ENCODE results near the gene SDK2.
"Not testable (repeated sequence)": the region's sequence is repeated elsewhere in the genome, so short reads cannot be mapped to it uniquely, and the experiment has no call there.

SDK2 gene

GRCh38 chr17:73335591-73336407, 308.4 kb downstream of the SDK2 start:
- no peak overlapping the region for H4K91ac ChIP-seq (ENCODE audit: low read depth, low read length, poor library complexity)
- H3K14ac ChIP-seq (ENCODE audit: low read length): peak overlapping the region; percentile 67
- no peak overlapping the region for H3K4me3 ChIP-seq (ENCODE audit: low read length in 2 of 2)
- H3K27ac ChIP-seq (replicated peaks; ENCODE audit: low read length): no peak overlapping the region
- no peak overlapping the region for H2BK120ac ChIP-seq (ENCODE audit: low read depth, low read length)
- no peak overlapping the region for H2AFZ ChIP-seq (ENCODE audit: low read length)
- H3K79me1 ChIP-seq (ENCODE audit: low read depth, low read length): peaks cover 3% of the 10 kb centered on the region
- peaks cover 8 to 12% of the 10 kb centered on the region in 2 donors for H3K36me3 ChIP-seq (replicated peaks in 1 of 2; ENCODE audit: control insufficient read depth in 2 of 2, insufficient read depth in 2 of 2, low read length in 2 of 2)
- no peaks in the 10 kb centered on the region for H3K9me3 ChIP-seq (replicated peaks in 1 of 2; ENCODE audit: control insufficient read depth in 2 of 2, insufficient read depth in 1 of 2, low read depth in 1 of 2, low read length in 2 of 2)
- H3K4me1 ChIP-seq (ENCODE audit: control insufficient read depth in 2 of 2, insufficient read depth in 1 of 2, low read depth in 1 of 2, low read length in 2 of 2): peaks cover 4 to 18% of the 10 kb centered on the region in 2 donors
- H3K4ac ChIP-seq (ENCODE audit: low read length): no peak overlapping the region
- WGBS, 2 donors (ENCODE audit: extremely low coverage in 2 of 2, insufficient read length in 2 of 2, insufficient replicate concordance in 1 of 2): no CpG with 5 or more reads among the region's 12 CpGs
- no peak for DNase-seq (ENCODE audit: low spot score)
- no peak overlapping the region for H4K8ac ChIP-seq (ENCODE audit: low read depth, low read length)
- H2AK5ac ChIP-seq (ENCODE audit: low read depth, low read length): peak overlapping the region; percentile 68
- H2BK5ac ChIP-seq (ENCODE audit: low read length): no peak overlapping the region
- H3K23ac ChIP-seq (ENCODE audit: low read depth, low read length, poor library complexity): no peak overlapping the region
- H2BK12ac ChIP-seq (ENCODE audit: low read length): no peak overlapping the region
- H3K18ac ChIP-seq (ENCODE audit: low read length): peak overlapping the region; percentile 42
- no peak overlapping the region for H2BK15ac ChIP-seq (ENCODE audit: low read length)
- H3K9ac ChIP-seq (ENCODE audit: low read depth, low read length, poor library complexity): peak overlapping the region; percentile 34
- no peaks in the 10 kb centered on the region for H3K27me3 ChIP-seq (ENCODE audit: control insufficient read depth in 3 of 3, insufficient read depth in 3 of 3, low read depth in 1 of 3, low read length in 3 of 3)
- no peak overlapping the region for H3K4me2 ChIP-seq (ENCODE audit: insufficient read depth, low read length, poor library complexity, severe bottlenecking)

GRCh38 chr17:73334771-73335513, 309.3 kb downstream of the SDK2 start:
- peaks cover 4 to 16% of the 10 kb centered on the region in 2 donors for H3K4me1 ChIP-seq (ENCODE audit: control insufficient read depth in 2 of 2, insufficient read depth in 1 of 2, low read depth in 1 of 2, low read length in 2 of 2)
- H3K27ac ChIP-seq (replicated peaks; ENCODE audit: low read length): no peak overlapping the region
- peaks cover 3% of the 10 kb centered on the region for H3K79me1 ChIP-seq (ENCODE audit: low read depth, low read length)
- H2BK120ac ChIP-seq (ENCODE audit: low read depth, low read length): peak overlapping the region; percentile 28
- H3K9ac ChIP-seq (ENCODE audit: low read depth, low read length, poor library complexity): peak overlapping the region; percentile 21
- peak overlapping the region; percentile 55 for H3K23ac ChIP-seq (ENCODE audit: low read depth, low read length, poor library complexity)
- H4K91ac ChIP-seq (ENCODE audit: low read depth, low read length, poor library complexity): no peak overlapping the region
- peaks cover 8 to 12% of the 10 kb centered on the region in 2 donors for H3K36me3 ChIP-seq (replicated peaks in 1 of 2; ENCODE audit: control insufficient read depth in 2 of 2, insufficient read depth in 2 of 2, low read length in 2 of 2)
- H3K4me2 ChIP-seq (ENCODE audit: insufficient read depth, low read length, poor library complexity, severe bottlenecking): no peak overlapping the region
- peak overlapping the region; percentile 59 for H3K18ac ChIP-seq (ENCODE audit: low read length)
- no peak overlapping the region for H3K14ac ChIP-seq (ENCODE audit: low read length)
- H2BK5ac ChIP-seq (ENCODE audit: low read length): peak overlapping the region; percentile 60
- no CpG with 5 or more reads among the region's 12 CpGs for WGBS, 2 donors (ENCODE audit: extremely low coverage in 2 of 2, insufficient read length in 2 of 2, insufficient replicate concordance in 1 of 2)
- H3K4ac ChIP-seq (ENCODE audit: low read length): peak overlapping the region; percentile 76
- no peaks in the 10 kb centered on the region for H3K9me3 ChIP-seq (replicated peaks in 1 of 2; ENCODE audit: control insufficient read depth in 2 of 2, insufficient read depth in 1 of 2, low read depth in 1 of 2, low read length in 2 of 2)
- no peak overlapping the region for H2BK12ac ChIP-seq (ENCODE audit: low read length)
- peak overlapping the region in 1 of 2 donors; percentile 48 for H3K4me3 ChIP-seq (ENCODE audit: low read length in 2 of 2)
- no peak for DNase-seq (ENCODE audit: low spot score)
- H3K27me3 ChIP-seq (ENCODE audit: control insufficient read depth in 3 of 3, insufficient read depth in 3 of 3, low read depth in 1 of 3, low read length in 3 of 3): no peaks in the 10 kb centered on the region
- H2AK5ac ChIP-seq (ENCODE audit: low read depth, low read length): peak overlapping the region; percentile 68
- no peak overlapping the region for H2AFZ ChIP-seq (ENCODE audit: low read length)
- no peak overlapping the region for H4K8ac ChIP-seq (ENCODE audit: low read depth, low read length)
- H2BK15ac ChIP-seq (ENCODE audit: low read length): peak overlapping the region; percentile 71

GRCh38 chr17:73333445-73333844, 310.8 kb downstream of the SDK2 start:
- not testable (repeated sequence) for H2BK12ac ChIP-seq (ENCODE audit: low read length); H3K4me2 ChIP-seq (ENCODE audit: insufficient read depth, low read length, poor library complexity, severe bottlenecking); H2AFZ ChIP-seq (ENCODE audit: low read length); H3K23ac ChIP-seq (ENCODE audit: low read depth, low read length, poor library complexity); H2BK15ac ChIP-seq (ENCODE audit: low read length); H4K91ac ChIP-seq (ENCODE audit: low read depth, low read length, poor library complexity); H3K18ac ChIP-seq (ENCODE audit: low read length); H4K8ac ChIP-seq (ENCODE audit: low read depth, low read length); H3K9me3 ChIP-seq (replicated peaks in 1 of 2; ENCODE audit: control insufficient read depth in 2 of 2, insufficient read depth in 1 of 2, low read depth in 1 of 2, low read length in 2 of 2); DNase-seq (ENCODE audit: low spot score); H3K4me3 ChIP-seq (ENCODE audit: low read length in 2 of 2); H3K9ac ChIP-seq (ENCODE audit: low read depth, low read length, poor library complexity); H2BK5ac ChIP-seq (ENCODE audit: low read length); H3K4ac ChIP-seq (ENCODE audit: low read length); H2BK120ac ChIP-seq (ENCODE audit: low read depth, low read length); H3K14ac ChIP-seq (ENCODE audit: low read length); H3K27me3 ChIP-seq (ENCODE audit: control insufficient read depth in 3 of 3, insufficient read depth in 3 of 3, low read depth in 1 of 3, low read length in 3 of 3); H3K27ac ChIP-seq (replicated peaks; ENCODE audit: low read length); H2AK5ac ChIP-seq (ENCODE audit: low read depth, low read length); H3K79me1 ChIP-seq (ENCODE audit: low read depth, low read length)
- WGBS, 2 donors (ENCODE audit: extremely low coverage in 2 of 2, insufficient read length in 2 of 2, insufficient replicate concordance in 1 of 2): no CpG with 5 or more reads among the region's 9 CpGs
- Histone ChIP-seq H3K36me3 (replicated peaks in 1 of 2; ENCODE audit: control insufficient read depth in 2 of 2, insufficient read depth in 2 of 2, low read length in 2 of 2) (peaks cover 4 to 12% of the 10 kb centered on the region in 2 donors), H3K4me1 (ENCODE audit: control insufficient read depth in 2 of 2, insufficient read depth in 1 of 2, low read depth in 1 of 2, low read length in 2 of 2) (peaks cover 4 to 17% of the 10 kb centered on the region in 2 donors)

GRCh38 chr17:73331060-73331459, 313.2 kb downstream of the SDK2 start:
- Histone ChIP-seq H3K79me1 (ENCODE audit: low read depth, low read length) (peaks cover 3% of the 10 kb centered on the region), H3K14ac (ENCODE audit: low read length) (no peak overlapping the region), H2BK5ac (ENCODE audit: low read length) (no peak overlapping the region), H3K36me3 (replicated peaks in 1 of 2; ENCODE audit: control insufficient read depth in 2 of 2, insufficient read depth in 2 of 2, low read length in 2 of 2) (peaks cover 0 to 4% of the 10 kb centered on the region in 2 donors), H4K91ac (ENCODE audit: low read depth, low read length, poor library complexity) (no peak overlapping the region), H3K27ac (replicated peaks; ENCODE audit: low read length) (no peak overlapping the region), H3K9me3 (replicated peaks in 1 of 2; ENCODE audit: control insufficient read depth in 2 of 2, insufficient read depth in 1 of 2, low read depth in 1 of 2, low read length in 2 of 2) (no peaks in the 10 kb centered on the region), H3K9ac (ENCODE audit: low read depth, low read length, poor library complexity) (no peak overlapping the region), H3K4me1 (ENCODE audit: control insufficient read depth in 2 of 2, insufficient read depth in 1 of 2, low read depth in 1 of 2, low read length in 2 of 2) (peaks cover 0 to 3% of the 10 kb centered on the region in 2 donors), H2AFZ (ENCODE audit: low read length) (no peak overlapping the region), H3K27me3 (ENCODE audit: control insufficient read depth in 3 of 3, insufficient read depth in 3 of 3, low read depth in 1 of 3, low read length in 3 of 3) (no peaks in the 10 kb centered on the region), H3K23ac (ENCODE audit: low read depth, low read length, poor library complexity) (no peak overlapping the region), H3K4me3 (ENCODE audit: low read length in 2 of 2) (no peak overlapping the region), H2BK120ac (ENCODE audit: low read depth, low read length) (no peak overlapping the region), H4K8ac (ENCODE audit: low read depth, low read length) (no peak overlapping the region), H3K4ac (ENCODE audit: low read length) (no peak overlapping the region), H2BK15ac (ENCODE audit: low read length) (no peak overlapping the region), H2AK5ac (ENCODE audit: low read depth, low read length) (no peak overlapping the region), H3K4me2 (ENCODE audit: insufficient read depth, low read length, poor library complexity, severe bottlenecking) (no peak overlapping the region), H3K18ac (ENCODE audit: low read length) (no peak overlapping the region), H2BK12ac (ENCODE audit: low read length) (no peak overlapping the region)
- no peak for DNase-seq (ENCODE audit: low spot score)
- WGBS, 2 donors (ENCODE audit: extremely low coverage in 2 of 2, insufficient read length in 2 of 2, insufficient replicate concordance in 1 of 2): no CpG with 5 or more reads among the region's 3 CpGs

Data from neuronal stem cell (in vitro differentiated cells).